GM21360 (cell line): ENCODE data around the gene DBNDD2.

Source experiments
- ATAC-seq: cut with Tn5 transposase; IDR thresholded peaks from one replicate; pipeline ENCODE4 v1.9.1; 2021; ENCODE audit warnings: mild to moderate bottlenecking, moderate library complexity; ENCODE audit not compliant: unreplicated experiment

Gene DBNDD2

GRCh38 chr20:45407783-45408645 lies at the start of gene DBNDD2:
DBNDD2 (plus strand) TSS chr20:45408289; CDS start chr20:45408468, 179 bp downstream.
- no peak for ATAC-seq

- no peak for ATAC-seq
These were observed 49.1 kb upstream of the DBNDD2 start for GRCh38 chr20:45359069-45359405.

GRCh38 chr20:45359406-45360148 lies 48.5 kb upstream of the DBNDD2 start:
- no peak for ATAC-seq

GRCh38 chr20:45361793-45362192 lies 46.3 kb upstream of the DBNDD2 start:
- no peak for ATAC-seq

GRCh38 chr20:45362804-45363610 lies 45.1 kb upstream of the DBNDD2 start, which contains the start of gene SYS1:
SYS1 (plus strand) TSS chr20:45363156; CDS start chr20:45363532, 376 bp downstream.
- ATAC-seq = peak; percentile 79

- no peak for ATAC-seq
These were observed 44.2 kb upstream of the DBNDD2 start for GRCh38 chr20:45363611-45364492.

GRCh38 chr20:45365444-45365970 lies 42.6 kb upstream of the DBNDD2 start:
- no peak for ATAC-seq

- no peak for ATAC-seq
These were observed 41.9 kb upstream of the DBNDD2 start for GRCh38 chr20:45366192-45366591.

- no peak for ATAC-seq
These were observed 41.5 kb upstream of the DBNDD2 start for GRCh38 chr20:45366631-45367030.

- no peak for ATAC-seq
These were observed 41.0 kb upstream of the DBNDD2 start for GRCh38 chr20:45367126-45367525.

GRCh38 chr20:45368221-45368980 lies 39.7 kb upstream of the DBNDD2 start:
- ATAC-seq = peak; percentile 77

- no peak for ATAC-seq
These were observed 37.4 kb upstream of the DBNDD2 start for GRCh38 chr20:45370571-45371160.

GRCh38 chr20:45372241-45372640 lies 35.8 kb upstream of the DBNDD2 start:
- ATAC-seq = no peak

- no peak for ATAC-seq
These were observed 35.3 kb upstream of the DBNDD2 start for GRCh38 chr20:45372646-45373352.

- ATAC-seq = peak; percentile 65
These were observed 34.6 kb upstream of the DBNDD2 start for GRCh38 chr20:45373353-45374100.

- no peak for ATAC-seq
These were observed 34.0 kb upstream of the DBNDD2 start for GRCh38 chr20:45374101-45374467.

GRCh38 chr20:45374966-45375365 lies 33.1 kb upstream of the DBNDD2 start:
- no peak for ATAC-seq

GRCh38 chr20:45377269-45377668 lies 30.8 kb upstream of the DBNDD2 start:
- no peak for ATAC-seq
